GM21423 (cell line): Measurements from ENCODE around the gene NFASC.

Experiments
- ATAC-seq: cut with Tn5 transposase; IDR thresholded peaks from one replicate; pipeline ENCODE4 v1.9.1; 2021; ENCODE audit warnings: mild to moderate bottlenecking, moderate library complexity; ENCODE audit not compliant: unreplicated experiment

The NFASC gene

GRCh38 chr1:204997591-204998355 lies 127.1 kb downstream of the NFASC start:
- no peak for ATAC-seq

- no peak for ATAC-seq
Measured at GRCh38 chr1:205001162-205001561, 130.5 kb downstream of the NFASC start.

- no peak for ATAC-seq
Measured at GRCh38 chr1:205002705-205003104, 132.0 kb downstream of the NFASC start.

- no peak for ATAC-seq
Measured at GRCh38 chr1:205003358-205004131, 132.9 kb downstream of the NFASC start.

DNA sequence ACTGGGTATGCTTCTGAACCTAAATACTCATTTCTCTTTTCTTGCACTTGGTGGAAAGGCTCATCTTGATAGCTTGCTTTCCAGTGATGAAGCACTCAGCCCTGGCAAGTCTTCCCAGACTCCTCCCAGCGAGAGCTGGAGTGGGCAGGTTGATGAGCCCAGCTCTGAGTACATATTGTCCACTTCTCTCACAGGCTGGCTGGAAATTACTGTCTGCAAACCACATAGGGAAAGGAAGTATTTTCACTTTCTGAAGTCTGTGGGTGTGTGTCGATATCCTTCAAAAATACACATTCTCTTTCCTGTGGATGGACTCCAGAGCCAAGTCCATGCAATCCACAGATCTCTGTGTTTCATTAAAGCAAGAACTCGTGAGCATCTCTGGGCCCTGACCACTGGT lies 133.7 kb downstream of the NFASC start:
- ATAC-seq, result no peak

GRCh38 chr1:205008896-205009295 lies 138.2 kb downstream of the NFASC start:
- ATAC-seq, result no peak

- no peak for ATAC-seq
Measured at GRCh38 chr1:205009670-205010069, 139.0 kb downstream of the NFASC start.

DNA sequence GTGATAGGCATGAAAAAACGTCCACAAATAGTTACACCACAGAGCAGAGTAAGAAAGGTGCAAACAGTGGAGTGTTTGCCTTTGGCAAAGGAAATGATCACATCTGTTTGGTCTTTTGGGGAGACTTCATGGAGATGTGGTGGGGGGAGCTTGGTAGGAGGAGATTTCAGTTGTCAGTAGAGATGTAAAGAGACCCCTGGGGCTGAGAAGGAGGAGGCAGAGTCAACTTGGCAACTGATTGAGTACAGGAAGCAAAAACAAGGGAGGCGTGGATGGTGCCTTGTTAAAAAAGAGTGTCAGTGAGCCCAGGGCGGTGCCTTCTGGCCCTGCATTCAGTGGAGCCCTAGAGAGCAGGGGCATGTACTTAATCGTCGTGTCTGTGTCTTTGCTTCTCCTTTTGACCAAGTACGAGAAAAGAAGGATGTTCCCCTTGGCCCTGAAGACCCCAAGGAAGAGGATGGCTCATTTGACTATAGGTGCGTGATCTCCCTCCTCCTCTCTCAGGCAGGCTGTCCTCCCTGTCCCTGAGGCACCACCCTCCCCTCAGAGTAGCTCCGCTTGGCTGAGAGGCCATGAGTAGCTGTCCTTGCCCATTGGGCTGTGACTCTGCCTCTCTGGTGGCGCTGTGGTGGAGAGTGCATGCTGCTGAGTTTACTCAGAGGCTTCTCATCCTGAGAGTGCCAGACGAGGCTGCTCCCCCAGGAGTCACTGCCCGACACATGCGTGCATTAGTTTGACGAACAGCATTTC lies 141.9 kb downstream of the NFASC start:
- ATAC-seq, result no peak

DNA sequence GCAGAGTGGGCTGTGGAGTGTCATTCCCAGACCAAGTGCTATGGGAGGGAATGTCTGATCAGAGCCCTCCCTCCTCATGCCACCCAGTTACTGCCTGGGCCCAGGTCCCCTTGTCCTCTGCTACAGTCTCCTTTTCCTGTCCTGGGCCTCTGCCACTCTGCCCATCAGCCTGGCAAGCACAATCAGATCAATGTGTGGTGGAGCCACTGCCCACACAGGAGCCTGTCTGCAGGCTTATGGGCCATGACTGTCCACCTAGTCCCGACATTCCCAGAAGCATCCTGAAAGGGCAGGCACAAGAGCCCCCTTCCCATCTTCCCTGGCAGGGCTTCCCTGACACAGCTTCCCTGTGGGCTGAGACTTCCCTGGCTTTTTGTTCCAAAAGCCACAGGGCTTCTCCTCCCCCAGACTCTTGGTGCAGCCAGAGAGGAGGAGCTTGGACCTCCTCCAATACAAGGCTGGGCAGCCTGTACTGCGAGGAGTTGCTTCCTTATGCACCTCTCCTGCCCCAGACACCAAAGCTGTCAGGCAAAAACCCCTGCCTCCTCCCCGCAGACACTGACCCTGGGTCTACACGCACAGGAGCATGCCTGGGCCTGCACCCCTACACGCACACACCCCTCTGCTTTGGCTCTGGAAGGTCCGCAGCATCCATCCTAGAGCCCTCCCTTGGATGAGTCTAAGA lies 143.2 kb downstream of the NFASC start:
- no peak for ATAC-seq

DNA sequence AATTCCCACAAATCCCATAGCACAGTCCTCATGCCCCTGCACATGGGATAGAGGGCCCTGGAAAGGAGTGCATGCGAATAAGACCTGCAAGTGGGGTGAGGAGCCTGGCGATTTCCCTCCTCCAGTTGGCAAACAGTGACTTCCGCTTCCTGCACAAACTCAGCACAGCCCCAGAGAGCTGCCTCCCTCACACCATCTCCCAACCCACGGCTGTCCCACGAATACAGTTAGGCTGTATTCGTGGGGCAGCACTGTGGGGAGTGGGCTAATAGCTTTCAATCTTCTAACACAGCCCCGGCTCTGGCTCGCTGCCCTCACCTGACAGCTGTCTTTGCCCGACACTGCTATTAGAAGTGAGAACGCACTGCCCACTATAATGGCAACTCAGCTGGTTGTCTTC lies 144.1 kb downstream of the NFASC start:
- no peak for ATAC-seq

DNA sequence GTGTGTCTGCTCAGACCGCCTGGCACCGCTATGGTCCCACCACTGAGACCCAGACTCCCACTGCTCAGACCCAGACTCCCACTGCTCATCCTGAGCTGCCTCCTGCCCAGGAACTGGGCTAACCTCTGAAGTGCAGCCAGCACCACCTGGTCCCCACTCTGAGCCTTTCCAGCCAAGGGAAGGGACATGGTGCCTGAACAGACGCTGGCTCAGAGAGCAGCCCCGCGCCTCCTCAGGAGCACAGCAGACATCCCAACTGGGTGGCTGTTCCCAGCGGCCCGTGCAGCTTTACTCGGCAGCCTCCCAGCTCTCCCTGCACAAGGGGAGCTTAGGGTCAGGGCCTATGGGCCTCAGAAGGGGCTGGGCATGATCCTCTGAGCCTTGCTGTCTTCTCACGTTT lies 144.6 kb downstream of the NFASC start:
- ATAC-seq, result no peak

DNA sequence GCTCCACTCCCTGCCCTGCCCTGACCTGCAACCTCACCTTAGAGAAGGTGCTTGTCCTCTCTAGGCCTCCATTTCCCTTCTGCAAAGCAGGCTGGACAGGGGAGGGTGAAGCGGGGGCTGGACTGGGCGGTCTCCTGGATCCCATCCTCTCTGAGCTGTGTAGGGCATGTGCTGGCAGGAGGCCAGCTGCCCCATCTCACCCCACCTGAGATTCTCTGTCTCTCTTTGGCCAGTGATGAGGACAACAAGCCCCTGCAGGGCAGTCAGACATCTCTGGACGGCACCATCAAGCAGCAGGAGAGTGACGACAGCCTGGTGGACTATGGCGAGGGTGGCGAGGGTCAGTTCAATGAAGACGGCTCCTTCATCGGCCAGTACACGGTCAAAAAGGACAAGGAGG lies 145.4 kb downstream of the NFASC start:
- ATAC-seq, result no peak

GRCh38 chr1:205016584-205016983 lies 145.9 kb downstream of the NFASC start:
- no peak for ATAC-seq

DNA sequence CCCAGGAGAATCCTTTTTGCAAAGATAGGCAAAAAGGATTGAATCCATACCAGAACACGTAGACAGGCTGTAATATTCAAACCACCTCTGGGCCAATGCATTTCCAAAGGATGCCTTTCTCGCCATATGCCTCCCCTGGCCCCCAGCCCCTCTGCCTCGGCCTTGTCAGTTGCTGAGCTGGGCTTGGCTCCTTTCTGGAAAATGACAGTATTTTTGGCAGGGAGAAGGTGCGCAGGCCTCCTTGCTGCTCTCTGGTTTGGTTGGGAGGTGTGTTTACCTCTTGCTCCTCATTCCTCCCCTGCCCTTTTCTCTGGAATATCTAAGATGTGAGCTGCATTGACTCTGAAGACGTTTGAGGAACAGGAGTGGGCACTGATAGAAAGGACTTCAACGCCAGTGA lies 146.3 kb downstream of the NFASC start:
- no peak for ATAC-seq

GRCh38 chr1:205017766-205018165 lies 147.1 kb downstream of the NFASC start:
- ATAC-seq, result no peak

GRCh38 chr1:205018381-205018780 lies 147.7 kb downstream of the NFASC start:
- no peak for ATAC-seq

DNA sequence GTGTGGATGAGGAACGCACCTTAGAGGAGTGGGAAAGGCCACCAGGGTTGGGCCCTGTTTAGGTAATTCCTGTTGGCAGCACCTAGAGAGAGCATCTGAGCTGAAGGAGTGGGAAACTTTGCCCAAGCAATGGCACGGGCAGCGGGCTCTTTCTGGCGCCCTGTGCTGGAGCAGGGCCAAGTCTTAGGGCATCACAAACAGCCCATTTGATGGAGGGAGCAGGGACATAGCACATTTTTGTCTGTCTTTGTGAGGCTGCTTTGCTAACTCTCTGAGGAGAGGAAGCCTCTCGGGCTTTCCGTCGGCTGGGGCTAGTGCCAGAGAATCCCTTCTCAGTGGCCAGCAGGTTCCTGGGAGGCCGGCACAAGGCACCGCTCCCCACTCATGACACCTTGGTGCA lies 149.8 kb downstream of the NFASC start:
- ATAC-seq, result no peak

DNA sequence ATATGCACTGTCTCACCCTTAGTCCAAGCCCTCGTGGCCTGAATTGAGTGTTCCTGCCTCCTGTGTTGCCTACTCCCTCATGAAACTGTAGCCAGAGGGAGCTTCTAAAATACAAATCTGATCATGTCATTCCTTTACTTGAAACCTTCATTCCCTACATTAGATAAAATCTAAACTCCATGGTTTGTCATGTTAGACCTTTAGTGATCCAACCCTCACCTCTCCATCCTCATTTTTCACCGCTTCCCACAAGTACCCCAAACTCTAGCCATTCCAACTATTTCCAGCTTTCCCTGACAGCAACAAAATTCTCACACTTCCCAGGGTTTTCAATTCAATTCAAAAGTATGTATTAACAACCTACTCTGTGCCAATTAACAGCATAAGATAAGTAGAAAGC lies 154.0 kb downstream of the NFASC start:
- ATAC-seq, result no peak

- ATAC-seq, result no peak
Measured at GRCh38 chr1:205025239-205025638, 154.6 kb downstream of the NFASC start.

DNA sequence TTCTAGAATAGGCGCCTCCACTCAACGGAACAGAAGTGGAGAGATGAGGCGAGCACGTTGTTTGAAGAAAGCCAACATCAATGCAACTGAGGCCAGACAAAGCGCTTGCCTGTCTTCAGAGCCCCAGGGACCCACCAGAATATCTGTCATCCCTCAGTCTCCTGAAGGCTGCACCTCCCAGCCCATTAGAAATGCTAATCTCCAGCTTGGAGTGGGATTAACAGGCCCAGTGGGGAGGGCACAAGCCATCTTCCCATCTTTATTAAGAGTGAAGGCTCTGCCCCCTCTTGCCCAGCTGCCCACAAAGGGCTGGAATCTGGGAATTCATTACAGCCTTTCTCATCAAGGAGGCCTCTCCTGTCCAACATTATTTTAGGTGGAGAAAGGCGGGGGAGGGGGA lies 155.5 kb downstream of the NFASC start:
- no peak for ATAC-seq

DNA sequence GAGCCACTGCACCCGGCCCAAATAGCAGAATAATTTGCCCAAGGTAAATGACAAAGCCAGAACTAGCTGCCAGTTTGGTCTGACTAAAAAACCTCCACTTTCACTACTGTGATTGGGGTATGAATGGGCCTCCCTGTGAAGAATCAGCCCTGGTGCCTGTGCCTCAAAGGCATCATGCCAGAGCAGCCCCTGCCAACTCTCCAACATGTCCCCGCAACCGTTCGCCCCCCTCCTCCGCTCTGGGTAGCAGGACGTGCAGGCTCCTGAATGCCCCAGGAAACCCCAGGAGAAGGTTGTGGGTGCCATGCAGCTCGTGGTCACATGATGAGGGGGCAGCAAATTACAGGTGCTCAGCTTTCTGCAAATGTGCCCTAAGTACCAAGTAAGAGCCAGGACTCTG lies 157.7 kb downstream of the NFASC start:
- no peak for ATAC-seq
